Colonic mucosa (tissue), 4 donors: ENCODE data around the gene C1orf52. TPM values are rescaled to one million over a fixed set of nuclear protein-coding genes. Genes with fewer than 3 reads are reported as not detected.

Experiments
- DNase-seq: peaks from one replicate; pipeline ENCODE4 v3.0.0-alpha.2; 2020
- H3K27ac ChIP-seq: fragments of 200-600 bp; one replicate; pipeline ENCODE4 v1.8.0; 2021
- H3K27me3 ChIP-seq: fragments of 200-600 bp; one replicate; pipeline ENCODE4 v1.8.0; 2021
- H3K36me3 ChIP-seq: fragments of 200-600 bp; one replicate; pipeline ENCODE4 v1.8.0; 2021
- H3K4me1 ChIP-seq: fragments of 200-600 bp; one replicate; pipeline ENCODE4 v1.8.0; 2021; ENCODE audit warnings: mild to moderate bottlenecking
- H3K4me3 ChIP-seq: fragments of 200-600 bp; one replicate; pipeline ENCODE4 v1.8.0; 2021
- H3K9ac ChIP-seq, 2 donors: one replicate each; pipeline ENCODE4 v1.7.0; 2013; ENCODE audit warnings: control low read depth in 2 of 2, low read depth in 2 of 2, low read length in 2 of 2
- H3K9me3 ChIP-seq: fragments of 200-600 bp; one replicate; pipeline ENCODE4 v1.8.0; 2021
- CTCF ChIP-seq: fragments of 200-600 bp; IDR thresholded peaks from one replicate; pipeline ENCODE4 v1.8.0; 2022; ENCODE audit warnings: antibody characterized with exemption, mild to moderate bottlenecking
- intact Hi-C: fragments of 100-400 bp; cut with DNase I; formaldehyde crosslinking; loops from one replicate; pipeline ENCODE4 v1.14.1; 2022
- total RNA-seq, 2 donors: library from RNA; stranded (reverse); fragmentation: NEBNext Ultra II Directional in 1 of 2; extraction: Animal tissue kit (Norgen Biotek cat#: 25700) in 1 of 2; gene quantifications; one replicate each; pipeline ENCODE4 v1.2.1, GENCODE V29; 2021
- donor health status: healthy.
- donor health status: DM: no; HTN: no; CAD: no.
- donor health status: DM: no; HTN: no; CAD: no.

Gene C1orf52
- total RNA-seq, 2 donors from 2014 or later, result 11.3 to 19.9 TPM

- Histone ChIP-seq H3K4me1 (peaks cover 15% of the 10 kb centered on the region), H3K27me3 (no peaks in the 10 kb centered on the region), H3K4me3 (no peak overlapping the region), H3K27ac (no peak overlapping the region), H3K9me3 (no peaks in the 10 kb centered on the region), H3K9ac (peak overlapping the region in 1 of 2 donors; percentile 100), H3K36me3 (no peaks in the 10 kb centered on the region)
- DNase-seq, result no peak
- no peak for TF ChIP-seq CTCF
- intact Hi-C loops, result no loop called here
Measured at GRCh38 chr1:85273397-85273796, 13.9 kb upstream of the C1orf52 start.

- H3K9ac ChIP-seq, result peak overlapping the region in 1 of 2 donors; percentile 22
- TF ChIP-seq CTCF, result no peak
- H3K4me3 ChIP-seq, result no peak overlapping the region
- no peaks in the 10 kb centered on the region for H3K9me3 ChIP-seq
- H3K27ac ChIP-seq, result peak overlapping the region; percentile 3
- intact Hi-C loops, result no loop called here
- H3K4me1 ChIP-seq, result peaks cover 15% of the 10 kb centered on the region
- H3K27me3 ChIP-seq, result no peaks in the 10 kb centered on the region
- peaks cover 15% of the 10 kb centered on the region for H3K36me3 ChIP-seq
- DNase-seq, result no peak
Measured at GRCh38 chr1:85268801-85269585, 9.5 kb upstream of the C1orf52 start.

GRCh38 chr1:85267313-85267712 is 7.9 kb upstream of the C1orf52 start:
- H3K9me3 ChIP-seq, result no peaks in the 10 kb centered on the region
- no peak overlapping the region for H3K27ac ChIP-seq
- no peak for TF ChIP-seq CTCF
- H3K27me3 ChIP-seq, result no peaks in the 10 kb centered on the region
- no peak overlapping the region for H3K9ac ChIP-seq
- intact Hi-C loops, result no loop called here
- DNase-seq, result no peak
- H3K36me3 ChIP-seq, result peaks cover 15% of the 10 kb centered on the region
- H3K4me1 ChIP-seq, result peaks cover 15% of the 10 kb centered on the region
- H3K4me3 ChIP-seq, result no peak overlapping the region

- Histone ChIP-seq H3K4me1 (no peaks in the 10 kb centered on the region), H3K36me3 (peaks cover 15% of the 10 kb centered on the region), H3K27me3 (no peaks in the 10 kb centered on the region), H3K27ac (no peak overlapping the region), H3K4me3 (no peak overlapping the region), H3K9ac (no peak overlapping the region), H3K9me3 (no peaks in the 10 kb centered on the region)
- intact Hi-C loops, result no loop called here
- no peak for DNase-seq
- TF ChIP-seq CTCF, result no peak
Measured at GRCh38 chr1:85264150-85264549, 4.7 kb upstream of the C1orf52 start.

GRCh38 chr1:85262985-85263384 is 3.5 kb upstream of the C1orf52 start:
- no peaks in the 10 kb centered on the region for H3K9me3 ChIP-seq
- no peak for TF ChIP-seq CTCF
- DNase-seq, result no peak
- H3K4me1 ChIP-seq, result peaks cover 2% of the 10 kb centered on the region
- H3K27me3 ChIP-seq, result no peaks in the 10 kb centered on the region
- no peak overlapping the region for H3K9ac ChIP-seq
- H3K27ac ChIP-seq, result no peak overlapping the region
- no peak overlapping the region for H3K4me3 ChIP-seq
- H3K36me3 ChIP-seq, result peaks cover 15% of the 10 kb centered on the region
- intact Hi-C loops, result no loop called here
